ENCODE results near the gene PKP1. TPM values are rescaled to one million over a fixed set of nuclear protein-coding genes. Genes with fewer than 3 reads are reported as not detected.

PKP1 gene
- total and polyA plus RNA-seq, 2 experiments from 2014 or later = 0.19 to 0.83 TPM

DNA sequence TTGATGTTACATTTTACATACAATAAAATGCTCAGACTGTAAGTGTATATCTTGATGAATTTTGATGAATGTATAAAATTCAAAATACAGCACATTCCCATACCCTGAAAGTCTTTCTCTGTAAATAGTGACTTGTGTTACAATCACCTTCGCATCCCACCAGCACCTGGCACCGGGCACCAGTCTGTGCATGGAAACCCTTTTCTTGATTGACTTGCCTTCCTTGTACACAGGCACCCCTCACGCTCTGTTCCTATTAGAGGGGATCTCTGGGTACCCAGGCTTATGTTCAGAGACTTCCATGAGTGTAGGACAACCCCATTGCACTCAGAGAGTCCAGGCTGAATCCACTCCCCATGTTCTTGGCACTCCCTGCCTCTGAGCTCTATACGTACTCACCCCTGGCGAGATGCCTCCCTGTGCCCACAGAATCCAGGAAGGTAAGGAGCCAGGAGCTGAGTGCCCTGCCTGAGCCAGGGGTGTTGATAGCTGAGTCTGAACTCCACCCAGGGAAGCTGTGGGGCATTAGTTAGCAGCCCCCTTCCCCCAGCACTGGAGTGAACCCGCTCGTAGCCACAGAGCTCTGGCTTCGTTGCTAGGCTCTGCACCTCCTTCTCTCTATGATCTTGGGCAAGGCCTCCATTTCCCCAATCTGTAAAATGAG, 22.5 kb upstream of the PKP1 start (continued):
- TF ChIP-seq, protein P1, sequence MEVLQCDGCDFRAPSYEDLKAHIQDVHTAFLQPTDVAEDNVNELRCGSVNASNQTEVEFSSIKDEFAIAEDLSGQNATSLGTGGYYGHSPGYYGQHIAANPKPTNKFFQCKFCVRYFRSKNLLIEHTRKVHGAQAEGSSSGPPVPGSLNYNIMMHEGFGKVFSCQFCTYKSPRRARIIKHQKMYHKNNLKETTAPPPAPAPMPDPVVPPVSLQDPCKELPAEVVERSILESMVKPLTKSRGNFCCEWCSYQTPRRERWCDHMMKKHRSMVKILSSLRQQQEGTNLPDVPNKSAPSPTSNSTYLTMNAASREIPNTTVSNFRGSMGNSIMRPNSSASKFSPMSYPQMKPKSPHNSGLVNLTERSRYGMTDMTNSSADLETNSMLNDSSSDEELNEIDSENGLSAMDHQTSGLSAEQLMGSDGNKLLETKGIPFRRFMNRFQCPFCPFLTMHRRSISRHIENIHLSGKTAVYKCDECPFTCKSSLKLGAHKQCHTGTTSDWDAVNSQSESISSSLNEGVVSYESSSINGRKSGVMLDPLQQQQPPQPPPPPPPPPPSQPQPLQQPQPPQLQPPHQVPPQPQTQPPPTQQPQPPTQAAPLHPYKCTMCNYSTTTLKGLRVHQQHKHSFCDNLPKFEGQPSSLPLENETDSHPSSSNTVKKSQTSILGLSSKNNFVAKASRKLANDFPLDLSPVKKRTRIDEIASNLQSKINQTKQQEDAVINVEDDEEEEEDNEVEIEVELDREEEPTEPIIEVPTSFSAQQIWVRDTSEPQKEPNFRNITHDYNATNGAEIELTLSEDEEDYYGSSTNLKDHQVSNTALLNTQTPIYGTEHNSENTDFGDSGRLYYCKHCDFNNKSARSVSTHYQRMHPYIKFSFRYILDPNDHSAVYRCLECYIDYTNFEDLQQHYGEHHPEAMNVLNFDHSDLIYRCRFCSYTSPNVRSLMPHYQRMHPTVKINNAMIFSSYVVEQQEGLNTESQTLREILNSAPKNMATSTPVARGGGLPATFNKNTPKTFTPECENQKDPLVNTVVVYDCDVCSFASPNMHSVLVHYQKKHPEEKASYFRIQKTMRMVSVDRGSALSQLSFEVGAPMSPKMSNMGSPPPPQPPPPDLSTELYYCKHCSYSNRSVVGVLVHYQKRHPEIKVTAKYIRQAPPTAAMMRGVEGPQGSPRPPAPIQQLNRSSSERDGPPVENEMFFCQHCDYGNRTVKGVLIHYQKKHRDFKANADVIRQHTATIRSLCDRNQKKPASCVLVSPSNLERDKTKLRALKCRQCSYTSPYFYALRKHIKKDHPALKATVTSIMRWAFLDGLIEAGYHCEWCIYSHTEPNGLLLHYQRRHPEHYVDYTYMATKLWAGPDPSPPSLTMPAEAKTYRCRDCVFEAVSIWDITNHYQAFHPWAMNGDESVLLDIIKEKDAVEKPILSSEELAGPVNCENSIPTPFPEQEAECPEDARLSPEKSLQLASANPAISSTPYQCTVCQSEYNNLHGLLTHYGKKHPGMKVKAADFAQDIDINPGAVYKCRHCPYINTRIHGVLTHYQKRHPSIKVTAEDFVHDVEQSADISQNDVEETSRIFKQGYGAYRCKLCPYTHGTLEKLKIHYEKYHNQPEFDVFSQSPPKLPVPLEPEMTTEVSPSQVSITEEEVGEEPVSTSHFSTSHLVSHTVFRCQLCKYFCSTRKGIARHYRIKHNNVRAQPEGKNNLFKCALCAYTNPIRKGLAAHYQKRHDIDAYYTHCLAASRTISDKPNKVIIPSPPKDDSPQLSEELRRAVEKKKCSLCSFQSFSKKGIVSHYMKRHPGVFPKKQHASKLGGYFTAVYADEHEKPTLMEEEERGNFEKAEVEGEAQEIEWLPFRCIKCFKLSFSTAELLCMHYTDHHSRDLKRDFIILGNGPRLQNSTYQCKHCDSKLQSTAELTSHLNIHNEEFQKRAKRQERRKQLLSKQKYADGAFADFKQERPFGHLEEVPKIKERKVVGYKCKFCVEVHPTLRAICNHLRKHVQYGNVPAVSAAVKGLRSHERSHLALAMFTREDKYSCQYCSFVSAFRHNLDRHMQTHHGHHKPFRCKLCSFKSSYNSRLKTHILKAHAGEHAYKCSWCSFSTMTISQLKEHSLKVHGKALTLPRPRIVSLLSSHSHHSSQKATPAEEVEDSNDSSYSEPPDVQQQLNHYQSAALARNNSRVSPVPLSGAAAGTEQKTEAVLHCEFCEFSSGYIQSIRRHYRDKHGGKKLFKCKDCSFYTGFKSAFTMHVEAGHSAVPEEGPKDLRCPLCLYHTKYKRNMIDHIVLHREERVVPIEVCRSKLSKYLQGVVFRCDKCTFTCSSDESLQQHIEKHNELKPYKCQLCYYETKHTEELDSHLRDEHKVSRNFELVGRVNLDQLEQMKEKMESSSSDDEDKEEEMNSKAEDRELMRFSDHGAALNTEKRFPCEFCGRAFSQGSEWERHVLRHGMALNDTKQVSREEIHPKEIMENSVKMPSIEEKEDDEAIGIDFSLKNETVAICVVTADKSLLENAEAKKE (CRISPR knock-in tag; IDR thresholded peaks at IDR 0.05) = no peak
- no peak for TF ChIP-seq STAT1 (IDR thresholded peaks at IDR 0.05; ENCODE audit: unreplicated experiment)
- TF ChIP-seq, protein P2, sequence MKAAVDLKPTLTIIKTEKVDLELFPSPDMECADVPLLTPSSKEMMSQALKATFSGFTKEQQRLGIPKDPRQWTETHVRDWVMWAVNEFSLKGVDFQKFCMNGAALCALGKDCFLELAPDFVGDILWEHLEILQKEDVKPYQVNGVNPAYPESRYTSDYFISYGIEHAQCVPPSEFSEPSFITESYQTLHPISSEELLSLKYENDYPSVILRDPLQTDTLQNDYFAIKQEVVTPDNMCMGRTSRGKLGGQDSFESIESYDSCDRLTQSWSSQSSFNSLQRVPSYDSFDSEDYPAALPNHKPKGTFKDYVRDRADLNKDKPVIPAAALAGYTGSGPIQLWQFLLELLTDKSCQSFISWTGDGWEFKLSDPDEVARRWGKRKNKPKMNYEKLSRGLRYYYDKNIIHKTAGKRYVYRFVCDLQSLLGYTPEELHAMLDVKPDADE (IDR thresholded peaks at IDR 0.05) = no peak
- TF ChIP-seq, protein P3, sequence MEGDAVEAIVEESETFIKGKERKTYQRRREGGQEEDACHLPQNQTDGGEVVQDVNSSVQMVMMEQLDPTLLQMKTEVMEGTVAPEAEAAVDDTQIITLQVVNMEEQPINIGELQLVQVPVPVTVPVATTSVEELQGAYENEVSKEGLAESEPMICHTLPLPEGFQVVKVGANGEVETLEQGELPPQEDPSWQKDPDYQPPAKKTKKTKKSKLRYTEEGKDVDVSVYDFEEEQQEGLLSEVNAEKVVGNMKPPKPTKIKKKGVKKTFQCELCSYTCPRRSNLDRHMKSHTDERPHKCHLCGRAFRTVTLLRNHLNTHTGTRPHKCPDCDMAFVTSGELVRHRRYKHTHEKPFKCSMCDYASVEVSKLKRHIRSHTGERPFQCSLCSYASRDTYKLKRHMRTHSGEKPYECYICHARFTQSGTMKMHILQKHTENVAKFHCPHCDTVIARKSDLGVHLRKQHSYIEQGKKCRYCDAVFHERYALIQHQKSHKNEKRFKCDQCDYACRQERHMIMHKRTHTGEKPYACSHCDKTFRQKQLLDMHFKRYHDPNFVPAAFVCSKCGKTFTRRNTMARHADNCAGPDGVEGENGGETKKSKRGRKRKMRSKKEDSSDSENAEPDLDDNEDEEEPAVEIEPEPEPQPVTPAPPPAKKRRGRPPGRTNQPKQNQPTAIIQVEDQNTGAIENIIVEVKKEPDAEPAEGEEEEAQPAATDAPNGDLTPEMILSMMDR (conservative IDR thresholded peaks at IDR 0.05; ENCODE audit: low read depth in 2 of 2) = no peak
- TF ChIP-seq JUNB (IDR thresholded peaks at IDR 0.05; ENCODE audit: unreplicated experiment) = no peak
- TF ChIP-seq EZH2 (IDR thresholded peaks at IDR 0.05; ENCODE audit: low read depth, unreplicated experiment) = no peak
- no peak for TF ChIP-seq CREB1 (CRISPR knock-in tag; IDR thresholded peaks at IDR 0.05; ENCODE audit: low read depth)
- no peak for TF ChIP-seq NANOG (IDR thresholded peaks at IDR 0.05; ENCODE audit: borderline replicate concordance)
- TF ChIP-seq ZNF331 (CRISPR knock-in tag; IDR thresholded peaks at IDR 0.05; ENCODE audit: low read depth) = no peak
